GM12878 (cell line): Measurements from ENCODE around the gene TMEM181. TPM values are rescaled to one million over a fixed set of nuclear protein-coding genes. Genes with fewer than 3 reads are reported as not detected.
A peak's percentile ranks its signal among the peaks of the same experiment; 100 is the strongest.

ENCODE experiments used
- ATAC-seq: fragments of 200-7000 bp; cut with Tn5 transposase; 3 replicates; pipeline ENCODE4 v1.9.1; 2020; ENCODE audit warnings: mild to moderate bottlenecking, moderate library complexity
- BruUV-seq: library from RNA; stranded (reverse); fragments of 400-500 nt; replicated peaks from 2 replicates; lab custom pipeline; 2021; lab: Mats Ljungman, UMichigan
- CTCF ChIA-PET: fragments of 300-600 bp; sonication (Branson Sonifier 250); formaldehyde crosslinking; extraction: SDS; loops from one replicate; lab custom pipeline; 2021; ENCODE audit warnings: inconsistent platforms; lab: Yijun Ruan, JAX
- POLR2A ChIA-PET: fragments of 350-600 bp; formaldehyde crosslinking; extraction: SDS; loops from one replicate; lab custom pipeline; 2021; ENCODE audit warnings: inconsistent platforms; lab: Charles Lee
- RAD21 ChIA-PET: fragments of 300-600 bp; sonication (Branson Sonifier 250); formaldehyde crosslinking; loops from one replicate; lab custom pipeline; 2023; ENCODE audit warnings: antibody characterized with exemption; ENCODE audit not compliant: unreplicated experiment; lab: Charles Lee
- SMC1A ChIA-PET: fragments of 300-600 bp; sonication (Branson Sonifier 250); formaldehyde crosslinking; loops from one replicate; lab custom pipeline; 2023; ENCODE audit not compliant: unreplicated experiment, uncharacterized antibody; lab: Charles Lee
- DNase-seq: peaks from one replicate; pipeline ENCODE4 v3.0.0-alpha.2; 2011; ENCODE audit warnings: low read depth, low spot score
- FAIRE-seq: peaks from 3 replicates; lab custom pipeline; 2011; peaks lifted over from hg19 to GRCh38; lab: Jason Lieb, UNC
- H2AFZ ChIP-seq: 2 replicates; pipeline ENCODE4 v1.6.0; 2011; ENCODE audit warnings: low read depth, low read length, control low read depth; ENCODE audit not compliant: control insufficient read depth
- H3K27ac ChIP-seq: 2 replicates; pipeline ENCODE4 v1.5.1; 2011; ENCODE audit warnings: control low read depth; ENCODE audit not compliant: control insufficient read depth, insufficient read depth
- H3K27me3 ChIP-seq, 2 experiments: replicated peaks in 1 of 2; 2 replicates each; pipeline versions ENCODE4 v1.6.0 to v1.6.1; 2011; ENCODE audit warnings: low read length in 1 of 2; ENCODE audit not compliant: control insufficient read depth in 2 of 2, insufficient read depth in 2 of 2
- H3K36me3 ChIP-seq, 2 experiments: 2 replicates each; pipeline ENCODE4 v1.5.1; 2011; ENCODE audit warnings: low read length in 1 of 2; ENCODE audit not compliant: control insufficient read depth in 2 of 2, insufficient read depth in 2 of 2
- H3K4me1 ChIP-seq: 2 replicates; pipeline ENCODE4 v1.6.1; 2011; ENCODE audit warnings: mild to moderate bottlenecking, low read length, moderate library complexity, mixed read lengths; ENCODE audit not compliant: control insufficient read depth, insufficient read depth
- H3K4me2 ChIP-seq: 2 replicates; pipeline ENCODE4 v1.6.0; 2011; ENCODE audit warnings: control low read depth; ENCODE audit not compliant: control insufficient read depth, insufficient read depth
- H3K4me3 ChIP-seq: fragments of 200-600 bp; sonication (generic); 2 replicates; pipeline ENCODE4 v1.5.1; 2016
- H3K79me2 ChIP-seq: 2 replicates; pipeline ENCODE4 v1.6.0; 2011; ENCODE audit warnings: low read length; ENCODE audit not compliant: control insufficient read depth, insufficient read depth
- H3K9ac ChIP-seq: 2 replicates; pipeline ENCODE4 v1.8.0; 2011; ENCODE audit warnings: low read length, control low read depth, mixed read lengths; ENCODE audit not compliant: control insufficient read depth, insufficient read depth
- H3K9me3 ChIP-seq: replicated peaks from 3 replicates; pipeline ENCODE4 v1.5.1; 2011; ENCODE audit warnings: mild to moderate bottlenecking, low read length; ENCODE audit not compliant: control insufficient read depth, insufficient read depth
- H4K20me1 ChIP-seq: 2 replicates; pipeline ENCODE4 v1.6.0; 2011; ENCODE audit not compliant: control insufficient read depth, insufficient read depth
- ATF7 ChIP-seq: fragments of 450-650 bp; IDR thresholded peaks from 2 replicates; pipeline ENCODE4 v1.6.1; 2016; ENCODE audit warnings: low read depth, mild to moderate bottlenecking
- BACH1 ChIP-seq: fragments of 450-650 bp; IDR thresholded peaks from 2 replicates; pipeline ENCODE4 v1.6.1; 2017; ENCODE audit warnings: mild to moderate bottlenecking, borderline replicate concordance
- EED ChIP-seq: sonication (generic); IDR thresholded peaks from 2 replicates; pipeline ENCODE4 v1.6.1; 2016; ENCODE audit warnings: antibody characterized with exemption, low read depth
- EP300 ChIP-seq, 2 experiments: fragments of 150-350 bp in 1 of 2; IDR thresholded peaks; 2 replicates each; pipeline ENCODE4 v1.6.1; 2011 to 2012; ENCODE audit warnings: low read depth in 2 of 2, low read length in 2 of 2, borderline replicate concordance in 1 of 2, improper control_type of control experiment in 1 of 2, inconsistent platforms in 1 of 2; ENCODE audit not compliant: control insufficient read depth in 1 of 2
- GABPA ChIP-seq: IDR thresholded peaks from 2 replicates; pipeline ENCODE4 v1.6.1; 2014; ENCODE audit warnings: antibody characterized with exemption, low read depth, mild to moderate bottlenecking, inconsistent platforms
- HSF1 ChIP-seq: fragments of 150-350 bp; IDR thresholded peaks from 2 replicates; pipeline ENCODE4 v1.6.1; 2014; ENCODE audit warnings: mild to moderate bottlenecking, low read depth, low read length
- JUND ChIP-seq: IDR thresholded peaks from 2 replicates; pipeline ENCODE4 v1.6.1; 2012; ENCODE audit warnings: low read depth, mild to moderate bottlenecking, low read length, improper control_type of control experiment, moderate library complexity
- MEF2B ChIP-seq: fragments of 450-650 bp; IDR thresholded peaks from 2 replicates; pipeline ENCODE4 v1.6.1; 2018; ENCODE audit warnings: mild to moderate bottlenecking, moderate library complexity; ENCODE audit not compliant: partially characterized antibody, poor library complexity, severe bottlenecking
- MLLT1 ChIP-seq: fragments of 450-650 bp; IDR thresholded peaks from 2 replicates; pipeline ENCODE4 v1.6.1; 2016; ENCODE audit warnings: mild to moderate bottlenecking
- RCOR1 ChIP-seq: conservative IDR thresholded peaks from 2 replicates; pipeline ENCODE4 v1.6.1; 2012; ENCODE audit warnings: low read depth, low read length, improper control_type of control experiment
- SIN3A ChIP-seq: IDR thresholded peaks from 2 replicates; pipeline ENCODE4 v1.6.1; 2012; ENCODE audit warnings: low read depth, low read length, improper control_type of control experiment
- SMARCA5 ChIP-seq: fragments of 450-650 bp; IDR thresholded peaks from 2 replicates; pipeline ENCODE4 v1.6.1; 2017; ENCODE audit warnings: mild to moderate bottlenecking
- STAT1 ChIP-seq: fragments of 450-650 bp; conservative IDR thresholded peaks from 2 replicates; pipeline ENCODE4 v1.6.1; 2014; ENCODE audit warnings: antibody characterized with exemption, mild to moderate bottlenecking
- SUZ12 ChIP-seq: fragments of 200-600 bp; sonication (generic); IDR thresholded peaks from one replicate; pipeline ENCODE4 v1.6.1; 2018; ENCODE audit warnings: antibody characterized with exemption, mild to moderate bottlenecking; ENCODE audit not compliant: unreplicated experiment
- TAF1 ChIP-seq: IDR thresholded peaks from 2 replicates; pipeline ENCODE4 v1.6.1; 2011; ENCODE audit warnings: mild to moderate bottlenecking, low read depth, low read length, borderline replicate concordance
- TARDBP ChIP-seq: IDR thresholded peaks from 2 replicates; pipeline ENCODE4 v1.6.1; 2016; ENCODE audit warnings: borderline replicate concordance
- YY1 ChIP-seq: IDR thresholded peaks from 2 replicates; pipeline ENCODE4 v1.6.1; 2011; ENCODE audit warnings: low read depth, mild to moderate bottlenecking, low read length
- ZNF274 ChIP-seq: IDR thresholded peaks from one replicate; pipeline ENCODE4 v1.8.0; 2011; ENCODE audit not compliant: insufficient read length, insufficient read depth
- WGBS: methylation state at CpG from one replicate; pipeline ENCODE4 v1.1.6; 2016; ENCODE audit warnings: low lambda C conversion rate; ENCODE audit not compliant: insufficient replicate concordance, insufficient coverage; ENCODE audit errors: missing lambda C conversion rate; 5-methylcytosine and 5-hydroxymethylcytosine counted together
- in situ Hi-C: fragments of 300-500 bp; cut with MboI; formaldehyde crosslinking; loops from 9 replicates; pipeline ENCODE4 v1.14.3; 2018; ENCODE audit warnings: mixed read lengths
- intact Hi-C: fragments of 100-400 bp; cut with micrococcal nuclease; formaldehyde crosslinking; loops from one replicate; pipeline ENCODE4 v1.14.2; 2022; ENCODE audit not compliant: unreplicated experiment
- polyA plus RNA-seq, 11 experiments: library from polyadenylated mRNA; depleted of rRNA in 4 of 11; unstranded in 6 of 11; stranded (reverse) in 5 of 11; fragments of >200 nt; fragmentation: Nextera tagmentation in 4 of 11; fragmentation: Illumina TruSeq in 1 of 11; extraction: Ambion mirVana in 4 of 11; extraction: Trizol in 1 of 11; gene quantifications; 1 replicate in 1 of 11; 2 replicates in 10 of 11; pipeline versions ENCODE4 v1.2.1 to v1.2.3, GENCODE V29; 2011 to 2016; ENCODE audit warnings: inconsistent platforms in 2 of 11, missing spikeins in 2 of 11, low read depth in 1 of 11
- total RNA-seq, 4 experiments: library from RNA; depleted of rRNA in 3 of 4; stranded (reverse); fragments of >200 nt in 3 of 4; fragmentation: Illumina TruSeq in 1 of 4; extraction: Trizol in 1 of 4; gene quantifications; 2 replicates each; pipeline versions ENCODE4 v1.2.1 to v1.2.3, GENCODE V29; 2013 to 2021

The TMEM181 gene
- total and polyA plus RNA-seq, 10 of the 15 experiments (the other 5 are each of a cell fraction or from before 2014, with no cell fraction given), result 1.5 to 7.9 (median 5.2) TPM

GRCh38 chr6:158517581-158517980, 42.3 kb upstream of the TMEM181 start (continued):
- no peak for TF ChIP-seq BACH1
- no peak for TF ChIP-seq GABPA
- TF ChIP-seq SUZ12, result no peak

DNA sequence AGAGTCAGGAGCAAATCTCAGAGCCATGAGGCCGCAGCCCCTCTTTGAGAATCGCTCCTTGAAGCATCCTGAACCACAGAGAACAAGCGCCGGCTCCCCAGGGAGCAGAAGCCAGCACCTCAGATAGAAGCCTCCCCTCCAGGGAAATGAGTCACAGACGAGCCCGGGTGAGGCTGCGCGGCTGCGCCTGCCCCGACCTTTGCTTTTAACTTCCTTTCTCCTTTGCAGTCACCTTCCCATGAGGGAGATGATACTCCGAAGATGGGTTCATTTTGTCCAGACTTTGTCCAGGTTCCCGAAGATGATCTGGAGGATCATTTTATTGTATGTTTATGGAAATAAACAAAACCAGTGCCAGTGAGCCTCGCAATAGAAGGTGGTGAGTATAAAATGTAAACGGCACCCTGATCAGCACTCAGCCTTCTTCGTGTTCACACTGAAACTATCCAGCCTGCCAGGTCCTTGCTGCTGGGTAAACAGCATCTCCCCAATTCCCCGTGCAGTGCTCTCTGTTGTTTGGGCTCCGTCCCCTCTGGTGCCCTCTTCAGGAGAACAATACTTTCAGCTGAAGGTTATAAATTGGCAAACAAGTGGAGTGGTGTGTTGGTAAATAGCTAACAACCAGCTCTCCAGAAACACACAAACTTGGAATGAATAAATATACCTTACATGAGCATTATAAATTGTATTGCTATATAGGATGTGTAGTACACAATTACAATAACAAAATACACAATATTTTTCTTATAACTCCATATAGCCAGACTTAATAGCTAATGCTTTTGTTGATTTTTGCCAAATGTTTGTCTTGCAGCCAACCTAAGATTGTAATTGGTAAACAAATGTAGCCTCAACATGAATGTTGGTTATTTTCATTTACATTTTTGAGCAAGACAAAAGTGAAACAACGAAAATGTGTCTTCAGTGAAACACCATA, 41.4 kb upstream of the TMEM181 start:
- Histone ChIP-seq H3K4me2 (peak overlapping the region; percentile 65), H3K79me2 (no peaks in the 10 kb centered on the region), H3K9me3 (no peaks in the 10 kb centered on the region), H3K9ac (peak overlapping the region; percentile 8; the same call in 1 of the 2 replicates), H3K27me3 (no peaks in the 10 kb centered on the region), H3K27ac (peak overlapping the region; percentile 10), H3K4me3 (peak overlapping the region; percentile 54; the same call in 1 of the 2 replicates), H4K20me1 (no peaks in the 10 kb centered on the region), H2AFZ (peak overlapping the region; percentile 73), H3K36me3 (no peaks in the 10 kb centered on the region), H3K4me1 (peaks cover 13% of the 10 kb centered on the region)
- BruUV-seq, result TSS peak; percentile 68
- in situ Hi-C loops (loop anchor here (5.0 kb wide), 1 partner anchor 291 kb away; no protein-coding TSS in a partner anchor), intact Hi-C loops (loop anchor here (1.0 to 5.0 kb wide), 3 partner anchors 42 to 297 kb away; partner anchors contain the start of gene TMEM181)
- ChIA-PET CTCF (interaction anchor here (0.5 to 2.6 kb wide), 42 partner anchors 9 to 310 kb away, joined by 3 to 41 read pairs (median 4); partner anchors contain the start of gene TMEM181), POLR2A (interaction anchor here (1.0 to 2.6 kb wide), 4 partner anchors 39 to 126 kb away, joined by 3 to 9 read pairs (median 3); partner anchors contain the start of gene DYNLT1), RAD21 (interaction anchor here (0.6 to 4.4 kb wide), 27 partner anchors 9 to 304 kb away, joined by 3 to 46 read pairs (median 5); partner anchors contain the start of gene DYNLT1), SMC1A (interaction anchor here (0.6 to 2.5 kb wide), 40 partner anchors 8 to 317 kb away, joined by 3 to 25 read pairs (median 4); partner anchors contain the start of gene SYTL3)
- 2% methylated on average over 18 of the region's 18 CpGs for WGBS
- FAIRE-seq, result peak; percentile 96
- ATAC-seq, result peak; percentile 89
- DNase-seq, result peak; percentile 71
- TF ChIP-seq TARDBP (no peak), MLLT1 (peak; percentile 86), SIN3A (no peak), HSF1 (no peak), RCOR1 (peak; percentile 68; the same call in 1 of the 2 replicates), TAF1 (0 out of 2 replicates have a peak, but pooled peaks have one; percentile 18), JUND (no peak), EED (peak; percentile 52; the same call in 1 of the 2 replicates), STAT1 (no peak), EP300 (IDR thresholded peaks at IDR 0.05; ENCODE audit: borderline replicate concordance in 1 of 2, control insufficient read depth in 1 of 2, low read depth in 2 of 2, low read length in 2 of 2) (0 out of 4 replicates have a peak, but pooled peaks of 1 of the 2 experiments have one; percentile 13), ZNF274 (no peak), YY1 (peak; percentile 52; the same call in 1 of the 2 replicates), ATF7 (peak; percentile 34; the same call in 1 of the 2 replicates), SMARCA5 (peak; percentile 87; the same call in 1 of the 2 replicates), MEF2B (peak; percentile 98)
